Measurements from ENCODE around the gene ZP4. TPM values are rescaled to one million over a fixed set of nuclear protein-coding genes. Genes with fewer than 3 reads are reported as not detected.

ZP4 gene
- total RNA-seq, 4 donors from 2014 or later, result not detected

GRCh38 chr1:237921306-237921705, 30.6 kb upstream of the ZP4 start:
- TF ChIP-seq CTCF (IDR thresholded peaks at IDR 0.05), result no peak
- TF ChIP-seq POLR2A (IDR thresholded peaks at IDR 0.05), result no peak
- intact Hi-C loops (cut with DNase I; ENCODE audit: low total_unique reads), result no loop called here
- H3K4me3 ChIP-seq (ENCODE audit: low read depth, poor library complexity, severe bottlenecking), result no peak overlapping the region
- no peak for DNase-seq (ENCODE audit: low spot score in 2 of 2)

GRCh38 chr1:237913345-237913744, 22.6 kb upstream of the ZP4 start:
- DNase-seq (ENCODE audit: low spot score in 2 of 2), result no peak
- TF ChIP-seq POLR2A (IDR thresholded peaks at IDR 0.05) (no peak), CTCF (IDR thresholded peaks at IDR 0.05) (no peak)
- intact Hi-C loops (cut with DNase I; ENCODE audit: low total_unique reads), result no loop called here
- no peak overlapping the region for H3K4me3 ChIP-seq (ENCODE audit: low read depth, poor library complexity, severe bottlenecking)
- WGBS, 2 donors, result 89 to 93% methylated on average over 2 of the region's 2 CpGs

- intact Hi-C loops (cut with DNase I; ENCODE audit: low total_unique reads), result no loop called here
- no peak for DNase-seq (ENCODE audit: low spot score in 2 of 2)
- no peak overlapping the region for H3K4me3 ChIP-seq (ENCODE audit: low read depth, poor library complexity, severe bottlenecking)
- TF ChIP-seq POLR2A (IDR thresholded peaks at IDR 0.05) (no peak), CTCF (IDR thresholded peaks at IDR 0.05) (no peak)
Measured at GRCh38 chr1:237911911-237912310, 21.2 kb upstream of the ZP4 start.

DNA sequence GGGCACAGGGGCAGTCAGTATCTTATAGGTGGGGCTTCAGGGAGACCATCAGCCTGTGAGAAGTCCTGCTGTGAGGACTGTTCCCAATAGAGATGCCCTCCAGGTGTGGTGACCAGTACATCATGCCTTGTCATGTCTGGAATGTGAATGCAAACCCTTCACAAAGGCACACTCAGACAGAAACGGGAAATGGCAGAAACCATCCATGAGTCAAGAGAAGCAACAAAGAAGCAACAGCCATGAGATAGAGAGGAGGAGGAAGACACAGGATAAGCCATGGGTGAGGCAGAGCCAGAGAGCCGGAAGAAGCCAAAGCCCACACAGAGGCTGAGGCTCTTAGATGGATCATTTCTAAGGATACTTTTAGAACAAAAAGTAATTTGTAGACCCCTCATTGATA, 20.1 kb upstream of the ZP4 start:
- no peak for TF ChIP-seq CTCF (IDR thresholded peaks at IDR 0.05)
- TF ChIP-seq POLR2A (IDR thresholded peaks at IDR 0.05), result no peak
- H3K4me3 ChIP-seq (ENCODE audit: low read depth, poor library complexity, severe bottlenecking), result no peak overlapping the region
- no peak for DNase-seq (ENCODE audit: low spot score in 2 of 2)
- intact Hi-C loops (cut with DNase I; ENCODE audit: low total_unique reads), result no loop called here
- 85 to 93% methylated on average over 2 of the region's 2 CpGs for WGBS, 2 donors

- intact Hi-C loops (cut with DNase I; ENCODE audit: low total_unique reads), result no loop called here
- WGBS, 2 donors, result 60 to 78% methylated on average over 2 of the region's 2 CpGs
- TF ChIP-seq POLR2A (IDR thresholded peaks at IDR 0.05), result no peak
- TF ChIP-seq CTCF (IDR thresholded peaks at IDR 0.05), result no peak
Measured at GRCh38 chr1:237903961-237904360, 13.2 kb upstream of the ZP4 start.

DNA sequence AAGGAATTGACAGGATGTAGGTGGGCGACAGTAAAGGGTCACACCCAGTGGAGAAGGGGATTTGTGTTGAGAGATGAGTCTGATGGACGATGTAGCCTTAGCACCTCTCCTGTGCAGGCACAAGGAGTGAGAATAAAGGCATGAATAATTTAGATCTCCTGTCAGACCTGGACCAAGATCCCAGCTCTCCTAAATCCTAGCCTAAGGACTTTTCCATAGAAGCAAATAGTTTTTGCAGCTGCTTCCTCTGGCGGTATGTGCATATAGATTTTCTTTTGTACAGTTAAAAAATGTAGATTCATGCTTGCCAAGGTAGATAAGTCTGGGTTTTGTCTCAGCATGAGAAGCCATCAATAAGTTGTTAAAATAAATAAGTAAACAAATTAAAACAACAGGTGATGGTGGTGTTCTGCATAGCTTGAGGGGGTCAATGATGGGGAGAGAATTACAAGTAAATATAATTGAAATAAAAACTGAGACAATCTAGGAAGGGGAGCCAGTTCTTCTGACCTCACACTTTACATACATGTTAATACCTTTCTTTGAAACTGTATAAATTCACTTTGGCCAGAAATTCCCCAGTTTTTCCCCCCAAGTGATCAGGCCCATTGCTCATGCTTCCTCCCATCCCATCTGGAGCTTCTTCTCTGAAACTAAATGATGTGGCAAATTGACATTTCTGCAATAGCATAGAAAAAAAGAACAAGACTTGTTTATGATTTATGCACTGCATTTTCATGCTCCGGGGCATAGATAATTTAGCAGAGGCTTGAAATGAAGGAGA, 12.4 kb upstream of the ZP4 start:
- intact Hi-C loops (cut with DNase I; ENCODE audit: low total_unique reads), result no loop called here
- no peak for DNase-seq (ENCODE audit: low spot score in 2 of 2)

More at GRCh38 chr1:237903961-237904360, 13.2 kb upstream of the ZP4 start:
- DNase-seq (ENCODE audit: low spot score in 2 of 2), result no peak
- no peak overlapping the region for H3K4me3 ChIP-seq (ENCODE audit: low read depth, poor library complexity, severe bottlenecking)

More for the DNA sequence above, 12.4 kb upstream of the ZP4 start:
- 49 to 51% methylated on average over 4 of the region's 4 CpGs for WGBS, 2 donors
- TF ChIP-seq CTCF (IDR thresholded peaks at IDR 0.05) (no peak), POLR2A (IDR thresholded peaks at IDR 0.05) (no peak)
- H3K4me3 ChIP-seq (ENCODE audit: low read depth, poor library complexity, severe bottlenecking), result no peak overlapping the region
